ENCODE results near the gene DDA1.

DNA sequence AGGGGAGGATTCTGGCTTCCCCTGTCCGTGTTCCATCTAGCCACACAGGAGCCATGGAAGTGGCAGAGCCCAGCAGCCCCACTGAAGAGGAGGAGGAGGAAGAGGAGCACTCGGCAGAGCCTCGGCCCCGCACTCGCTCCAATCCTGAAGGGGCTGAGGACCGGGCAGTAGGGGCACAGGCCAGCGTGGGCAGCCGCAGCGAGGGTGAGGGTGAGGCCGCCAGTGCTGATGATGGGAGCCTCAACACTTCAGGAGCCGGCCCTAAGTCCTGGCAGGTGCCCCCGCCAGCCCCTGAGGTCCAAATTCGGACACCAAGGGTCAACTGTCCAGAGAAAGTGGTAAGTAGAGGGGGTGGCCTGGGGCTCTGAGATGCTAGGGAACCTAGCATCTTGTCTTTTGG, 40.6 kb upstream of the DDA1 start:
- TF ChIP-seq, protein P1, sequence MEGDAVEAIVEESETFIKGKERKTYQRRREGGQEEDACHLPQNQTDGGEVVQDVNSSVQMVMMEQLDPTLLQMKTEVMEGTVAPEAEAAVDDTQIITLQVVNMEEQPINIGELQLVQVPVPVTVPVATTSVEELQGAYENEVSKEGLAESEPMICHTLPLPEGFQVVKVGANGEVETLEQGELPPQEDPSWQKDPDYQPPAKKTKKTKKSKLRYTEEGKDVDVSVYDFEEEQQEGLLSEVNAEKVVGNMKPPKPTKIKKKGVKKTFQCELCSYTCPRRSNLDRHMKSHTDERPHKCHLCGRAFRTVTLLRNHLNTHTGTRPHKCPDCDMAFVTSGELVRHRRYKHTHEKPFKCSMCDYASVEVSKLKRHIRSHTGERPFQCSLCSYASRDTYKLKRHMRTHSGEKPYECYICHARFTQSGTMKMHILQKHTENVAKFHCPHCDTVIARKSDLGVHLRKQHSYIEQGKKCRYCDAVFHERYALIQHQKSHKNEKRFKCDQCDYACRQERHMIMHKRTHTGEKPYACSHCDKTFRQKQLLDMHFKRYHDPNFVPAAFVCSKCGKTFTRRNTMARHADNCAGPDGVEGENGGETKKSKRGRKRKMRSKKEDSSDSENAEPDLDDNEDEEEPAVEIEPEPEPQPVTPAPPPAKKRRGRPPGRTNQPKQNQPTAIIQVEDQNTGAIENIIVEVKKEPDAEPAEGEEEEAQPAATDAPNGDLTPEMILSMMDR (IDR thresholded peaks at IDR 0.05; ENCODE audit: low read depth, low read length) = no peak
- TF ChIP-seq POLR2A (IDR thresholded peaks at IDR 0.05; ENCODE audit: extremely low read depth, insufficient read length) (no peak), MAX (IDR thresholded peaks at IDR 0.05; ENCODE audit: low read depth, low read length) (no peak), MYC (IDR thresholded peaks at IDR 0.05; ENCODE audit: low read depth, low read length) (no peak)
